Keratinocyte (primary cell): Measurements from ENCODE around the gene TOX3. TPM values are rescaled to one million over a fixed set of nuclear protein-coding genes. Genes with fewer than 3 reads are reported as not detected.

Experiments used
- DNase-seq: peaks from one replicate; pipeline ENCODE4 v3.0.0-alpha.2; 2011; ENCODE audit warnings: low read depth, missing footprints, low spot score
- FAIRE-seq: peaks from 2 replicates; lab custom pipeline; 2011; peaks lifted over from hg19 to GRCh38; lab: Jason Lieb, UNC
- H2AFZ ChIP-seq: 2 replicates; pipeline ENCODE4 v1.6.0; 2012; ENCODE audit warnings: low read length, control low read depth, inconsistent platforms; ENCODE audit not compliant: control insufficient read depth
- H3K27ac ChIP-seq: 2 replicates; pipeline ENCODE4 v1.5.1; 2011; ENCODE audit warnings: low read length; ENCODE audit not compliant: control insufficient read depth, insufficient read depth
- H3K27me3 ChIP-seq: 3 replicates; pipeline ENCODE4 v1.6.0; 2011; ENCODE audit warnings: low read length; ENCODE audit not compliant: control insufficient read depth, insufficient read depth; ENCODE audit errors: extremely low read depth
- H3K36me3 ChIP-seq, 2 experiments: 2 replicates in 1 of 2; 3 replicates in 1 of 2; pipeline ENCODE4 v1.5.1; 2011; ENCODE audit warnings: low read length in 2 of 2, mild to moderate bottlenecking in 1 of 2; ENCODE audit not compliant: control insufficient read depth in 2 of 2, insufficient read depth in 2 of 2; ENCODE audit errors: extremely low read depth in 1 of 2
- H3K4me1 ChIP-seq: 3 replicates; pipeline ENCODE4 v1.5.1; 2011; ENCODE audit warnings: low read length; ENCODE audit not compliant: control insufficient read depth, insufficient read depth; ENCODE audit errors: extremely low read depth
- H3K4me2 ChIP-seq: 3 replicates; pipeline ENCODE4 v1.6.0; 2011; ENCODE audit warnings: low read depth, low read length; ENCODE audit not compliant: control insufficient read depth, insufficient read depth; ENCODE audit errors: extremely low read depth
- H3K4me3 ChIP-seq, 3 experiments: fragments of 200-600 bp in 1 of 3; sonication (generic) in 1 of 3; 2 replicates in 2 of 3; 3 replicates in 1 of 3; pipeline ENCODE4 v1.5.1; 2011 to 2016; ENCODE audit warnings: low read length in 3 of 3, mild to moderate bottlenecking in 3 of 3, control low read depth in 2 of 3, inconsistent platforms in 1 of 3, low read depth in 1 of 3, mixed read lengths in 1 of 3, mixed run types in 1 of 3, moderate library complexity in 1 of 3; ENCODE audit not compliant: control insufficient read depth in 2 of 3, insufficient read depth in 2 of 3; ENCODE audit errors: extremely low read depth in 1 of 3
- H3K79me2 ChIP-seq: 2 replicates; pipeline ENCODE4 v1.6.0; 2012; ENCODE audit warnings: low read length; ENCODE audit not compliant: control insufficient read depth, insufficient read depth
- H3K9ac ChIP-seq: 3 replicates; pipeline ENCODE4 v1.6.0; 2011; ENCODE audit warnings: low read length; ENCODE audit not compliant: control insufficient read depth, insufficient read depth; ENCODE audit errors: extremely low read depth
- H3K9me1 ChIP-seq: 3 replicates; pipeline ENCODE4 v1.6.0; 2011; ENCODE audit warnings: low read length; ENCODE audit not compliant: control insufficient read depth, insufficient read depth; ENCODE audit errors: extremely low read depth
- H3K9me3 ChIP-seq: 2 replicates; pipeline ENCODE4 v1.5.1; 2012; ENCODE audit warnings: low read depth, low read length; ENCODE audit not compliant: control insufficient read depth
- H4K20me1 ChIP-seq: 3 replicates; pipeline ENCODE4 v1.6.0; 2011; ENCODE audit warnings: low read length; ENCODE audit not compliant: control insufficient read depth, insufficient read depth; ENCODE audit errors: extremely low read depth
- CTCF ChIP-seq, 3 experiments: IDR thresholded peaks in 1 of 3; conservative IDR thresholded peaks in 1 of 3; optimal IDR thresholded peaks in 1 of 3; 2 replicates in 2 of 3; 3 replicates in 1 of 3; pipeline versions ENCODE3 to v1.5.1; 2011; ENCODE audit warnings: low read length in 3 of 3, mild to moderate bottlenecking in 3 of 3, moderate library complexity in 2 of 3, control low read depth in 1 of 3, inconsistent platforms in 1 of 3; ENCODE audit not compliant: insufficient read depth in 2 of 3; ENCODE audit errors: extremely low read depth in 1 of 3
- EZH2 ChIP-seq: IDR thresholded peaks from one replicate; pipeline ENCODE4 v1.6.1; 2012; ENCODE audit warnings: inconsistent platforms, mild to moderate bottlenecking, low read length, moderate library complexity
- dilution Hi-C: fragments of 300-500 bp; cut with MboI; formaldehyde crosslinking; loops from one replicate; pipeline ENCODE4 v1.7.0; 2020; ENCODE audit warnings: low sequenced_read_pairs; ENCODE audit not compliant: extremely low pct_ligation_motif_present
- polyA plus RNA-seq, 5 experiments: library from polyadenylated mRNA; depleted of rRNA in 3 of 5; stranded (reverse) in 3 of 5; stranded (forward) in 1 of 5; unstranded in 1 of 5; fragments of >200 nt; gene quantifications; 1 replicate in 1 of 5; 2 replicates in 3 of 5; 3 replicates in 1 of 5; pipeline versions ENCODE4 v1.2.1 to v1.2.3, GENCODE V29; 2011 to 2012; ENCODE audit warnings: missing spikeins in 2 of 5, low read depth in 1 of 5, low replicate concordance in 1 of 5

TOX3 gene
- polyA plus RNA-seq, 1 donor (not counting 4 experiments of a cell fraction or from before 2014, with no cell fraction given) = not detected

GRCh38 chr16:52466994-52467393 is 79.9 kb downstream of the TOX3 start:
- Histone ChIP-seq H3K36me3 (no peaks in the 10 kb centered on the region), H3K27me3 (no peaks in the 10 kb centered on the region), H3K9me3 (no peaks in the 10 kb centered on the region), H3K27ac (no peak overlapping the region), H2AFZ (no peak overlapping the region), H4K20me1 (no peaks in the 10 kb centered on the region), H3K9ac (no peak overlapping the region), H3K4me2 (no peak overlapping the region), H3K4me3 (no peak overlapping the region), H3K4me1 (no peaks in the 10 kb centered on the region), H3K9me1 (no peaks in the 10 kb centered on the region), H3K79me2 (no peaks in the 10 kb centered on the region)
- FAIRE-seq = no peak
- no peak for TF ChIP-seq EZH2
- DNase-seq = no peak
- dilution Hi-C loops = no loop called here

GRCh38 chr16:52465711-52466267 is 81.2 kb downstream of the TOX3 start:
- Histone ChIP-seq H3K27ac (no peak overlapping the region), H3K4me2 (no peak overlapping the region), H3K9me3 (no peaks in the 10 kb centered on the region), H3K36me3 (no peaks in the 10 kb centered on the region), H3K9me1 (no peaks in the 10 kb centered on the region), H2AFZ (no peak overlapping the region), H3K4me1 (no peaks in the 10 kb centered on the region), H3K4me3 (no peak overlapping the region), H4K20me1 (no peaks in the 10 kb centered on the region), H3K27me3 (no peaks in the 10 kb centered on the region), H3K9ac (no peak overlapping the region), H3K79me2 (no peaks in the 10 kb centered on the region)
- dilution Hi-C loops = no loop called here
- DNase-seq (no peak), FAIRE-seq (no peak)
- TF ChIP-seq EZH2 = no peak
- TF ChIP-seq CTCF (optimal IDR thresholded peaks at IDR 0.05 in 1 of 3, IDR thresholded peaks at IDR 0.05 in 1 of 3, conservative IDR thresholded peaks at IDR 0.05 in 1 of 3; ENCODE audit: extremely low read depth in 1 of 3, insufficient read depth in 2 of 3, low read length in 3 of 3) = no peak

GRCh38 chr16:52463904-52464303 is 83.0 kb downstream of the TOX3 start:
- dilution Hi-C loops = no loop called here
- Histone ChIP-seq H3K9me1 (no peaks in the 10 kb centered on the region), H3K79me2 (no peaks in the 10 kb centered on the region), H2AFZ (no peak overlapping the region), H3K9ac (no peak overlapping the region), H3K4me2 (no peak overlapping the region), H4K20me1 (no peaks in the 10 kb centered on the region), H3K9me3 (no peaks in the 10 kb centered on the region), H3K4me1 (no peaks in the 10 kb centered on the region), H3K36me3 (no peaks in the 10 kb centered on the region), H3K27me3 (no peaks in the 10 kb centered on the region), H3K27ac (no peak overlapping the region), H3K4me3 (no peak overlapping the region)
- DNase-seq (no peak), FAIRE-seq (no peak)
- no peak for TF ChIP-seq CTCF (optimal IDR thresholded peaks at IDR 0.05 in 1 of 3, IDR thresholded peaks at IDR 0.05 in 1 of 3, conservative IDR thresholded peaks at IDR 0.05 in 1 of 3; ENCODE audit: extremely low read depth in 1 of 3, insufficient read depth in 2 of 3, low read length in 3 of 3)
- TF ChIP-seq EZH2 = no peak
